Liver (tissue), 9 donors: ENCODE data around the gene MYLIP. TPM values are rescaled to one million over a fixed set of nuclear protein-coding genes. Genes with fewer than 3 reads are reported as not detected.

Source experiments
- DNase-seq: peaks from one replicate; pipeline ENCODE4 v3.0.0-alpha.2; 2017; ENCODE audit warnings: low spot score
- H3K27ac ChIP-seq, 2 donors: one replicate each; pipeline ENCODE4 v1.7.0; 2013; ENCODE audit warnings: inconsistent platforms in 2 of 2, low read length in 2 of 2, control low read depth in 1 of 2, low read depth in 1 of 2, mild to moderate bottlenecking in 1 of 2
- H3K27me3 ChIP-seq, 4 donors: one replicate each; pipeline versions ENCODE4 v1.6.1 to v1.7.0; 2013; ENCODE audit warnings: low read length in 3 of 4, inconsistent platforms in 1 of 4, mild to moderate bottlenecking in 1 of 4, moderate library complexity in 1 of 4; ENCODE audit not compliant: control insufficient read depth in 4 of 4, insufficient read depth in 4 of 4
- H3K36me3 ChIP-seq, 4 donors: one replicate each; pipeline versions ENCODE4 v1.6.1 to v1.7.0; 2013; ENCODE audit warnings: low read length in 3 of 4, mild to moderate bottlenecking in 3 of 4, low read depth in 1 of 4, moderate library complexity in 1 of 4; ENCODE audit not compliant: control insufficient read depth in 4 of 4, insufficient read depth in 3 of 4
- H3K4me1 ChIP-seq, 4 donors: one replicate each; pipeline versions ENCODE4 v1.6.1 to v1.7.0; 2013; ENCODE audit warnings: low read length in 3 of 4, mild to moderate bottlenecking in 3 of 4, moderate library complexity in 1 of 4; ENCODE audit not compliant: control insufficient read depth in 4 of 4, insufficient read depth in 4 of 4
- H3K4me3 ChIP-seq, 3 donors: one replicate each; pipeline versions ENCODE4 v1.6.1 to v1.7.0; 2013; ENCODE audit warnings: low read length in 3 of 3, control low read depth in 1 of 3, low read depth in 1 of 3, mild to moderate bottlenecking in 1 of 3
- H3K9ac ChIP-seq, 2 donors: one replicate each; pipeline ENCODE4 v1.7.0; 2013; ENCODE audit warnings: low read length in 2 of 2, mild to moderate bottlenecking in 2 of 2, moderate library complexity in 2 of 2, control low read depth in 1 of 2, low read depth in 1 of 2
- H3K9me3 ChIP-seq, 4 donors: one replicate each; pipeline versions ENCODE4 v1.6.1 to v1.7.0; 2013; ENCODE audit warnings: low read length in 3 of 4; ENCODE audit not compliant: control insufficient read depth in 4 of 4
- ATF3 ChIP-seq: IDR thresholded peaks from 2 replicates; pipeline ENCODE4 v1.6.1; 2016; ENCODE audit warnings: antibody characterized with exemption
- CTCF ChIP-seq: fragments of 150-350 bp; IDR thresholded peaks from 2 replicates; pipeline ENCODE4 v1.5.1; 2017; ENCODE audit warnings: improper control_type of control experiment, low read depth, low read length; ENCODE audit not compliant: missing input control
- EGR1 ChIP-seq, 2 donors: IDR thresholded peaks; 2 replicates each; pipeline ENCODE4 v1.6.1; 2016 to 2018; ENCODE audit warnings: antibody characterized with exemption in 2 of 2, low read depth in 2 of 2
- FOXA1 ChIP-seq: IDR thresholded peaks from 2 replicates; pipeline ENCODE4 v1.6.1; 2016; ENCODE audit warnings: antibody characterized with exemption
- FOXA2 ChIP-seq: IDR thresholded peaks from 2 replicates; pipeline ENCODE4 v1.6.1; 2016; ENCODE audit warnings: antibody characterized with exemption
- GABPA ChIP-seq, 2 donors: IDR thresholded peaks in 1 of 2; conservative IDR thresholded peaks in 1 of 2; 2 replicates each; pipeline ENCODE4 v1.6.1; 2016; ENCODE audit warnings: antibody characterized with exemption in 2 of 2, mild to moderate bottlenecking in 1 of 2, moderate library complexity in 1 of 2
- HNF4A ChIP-seq, 2 donors: conservative IDR thresholded peaks; 2 replicates each; pipeline ENCODE4 v1.6.1; 2016; ENCODE audit warnings: antibody characterized with exemption in 2 of 2, mild to moderate bottlenecking in 2 of 2
- HNF4G ChIP-seq: IDR thresholded peaks from 2 replicates; pipeline ENCODE4 v1.6.1; 2016; ENCODE audit warnings: antibody characterized with exemption
- JUND ChIP-seq, 2 donors: IDR thresholded peaks; 2 replicates each; pipeline ENCODE4 v1.6.1; 2016; ENCODE audit warnings: antibody characterized with exemption in 2 of 2
- MAX ChIP-seq: IDR thresholded peaks from 2 replicates; pipeline ENCODE4 v1.6.1; 2016; ENCODE audit warnings: antibody characterized with exemption
- NR2F2 ChIP-seq: IDR thresholded peaks from 2 replicates; pipeline ENCODE4 v1.6.1; 2016; ENCODE audit warnings: antibody characterized with exemption
- RAD21 ChIP-seq, 2 donors: IDR thresholded peaks; 2 replicates each; pipeline ENCODE4 v1.6.1; 2016; ENCODE audit warnings: antibody characterized with exemption in 2 of 2, mild to moderate bottlenecking in 2 of 2
- REST ChIP-seq: IDR thresholded peaks from 2 replicates; pipeline ENCODE4 v1.6.1; 2016; ENCODE audit warnings: antibody characterized with exemption, mild to moderate bottlenecking
- RXRA ChIP-seq, 2 donors: IDR thresholded peaks; 2 replicates each; pipeline ENCODE4 v1.6.1; 2017 to 2018; ENCODE audit warnings: antibody characterized with exemption in 2 of 2, mild to moderate bottlenecking in 1 of 2
- SP1 ChIP-seq: IDR thresholded peaks from 2 replicates; pipeline ENCODE4 v1.6.1; 2018; ENCODE audit warnings: antibody characterized with exemption, mild to moderate bottlenecking
- TAF1 ChIP-seq: conservative IDR thresholded peaks from 2 replicates; pipeline ENCODE4 v1.6.1; 2016; ENCODE audit warnings: antibody characterized with exemption, mild to moderate bottlenecking
- YY1 ChIP-seq: IDR thresholded peaks from 2 replicates; pipeline ENCODE4 v1.6.1; 2016; ENCODE audit warnings: antibody characterized with exemption, mild to moderate bottlenecking
- ZBTB33 ChIP-seq: IDR thresholded peaks from 2 replicates; pipeline ENCODE4 v1.6.1; 2016; ENCODE audit warnings: antibody characterized with exemption
- WGBS: extraction: QIAGEN DNeasy Blood & Tissue Kit; methylation state at CpG from one replicate; pipeline ENCODE4 v1.1.7; 2013; 5-methylcytosine and 5-hydroxymethylcytosine counted together
- polyA plus RNA-seq, 2 donors: library from polyadenylated mRNA; stranded (reverse) in 1 of 2; unstranded in 1 of 2; fragments of 200-250 nt in 1 of 2; fragments of >200 nt in 1 of 2; fragmentation: Nextera tagmentation in 1 of 2; extraction: Ambion mirVana in 1 of 2; gene quantifications; one replicate each; pipeline versions ENCODE4 v1.2.1 to v1.2.3, GENCODE V29; 2013 to 2015
- total RNA-seq, 2 donors: library from RNA; depleted of rRNA; stranded (reverse); fragments of >200 nt; gene quantifications; one replicate each; pipeline ENCODE4 v1.2.3, GENCODE V29; 2014
- donor health status: healthy.
- donor health status: healthy.
- donor health status: healthy.
- donor health status: healthy.
- donor health status: healthy.

The MYLIP gene
- total and polyA plus RNA-seq, 4 donors = 2.7 to 29.4 (median 4.4) TPM

GRCh38 chr6:16149305-16149704 is 20.4 kb downstream of the MYLIP start (continued):
- TF ChIP-seq ZBTB33 (no peak), FOXA1 (no peak), FOXA2 (no peak), RXRA (IDR thresholded peaks at IDR 0.05) (no peak)

DNA sequence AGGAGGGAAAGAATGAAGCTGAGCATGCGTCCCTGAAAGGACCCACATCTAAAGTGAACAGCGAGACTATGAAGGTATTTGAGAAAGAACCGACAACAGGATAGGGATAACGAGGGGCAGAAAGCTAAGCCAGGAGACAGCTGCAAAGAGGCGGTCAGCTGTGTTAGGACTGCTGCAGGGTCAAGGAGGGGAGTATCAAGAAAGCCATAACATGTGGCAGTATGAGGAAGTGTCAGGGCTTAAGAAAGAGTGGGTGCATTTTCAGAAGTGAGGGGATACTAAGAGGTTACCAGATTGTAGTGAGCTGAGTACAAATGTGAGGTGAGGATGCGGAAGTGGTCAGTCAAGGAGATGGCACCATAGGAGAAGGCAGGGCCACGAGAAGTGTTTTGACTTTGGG is 21.2 kb downstream of the MYLIP start:
- no peak for DNase-seq
- 96% methylated on average over 7 of the region's 7 CpGs for WGBS
- H3K4me3 ChIP-seq = no peak overlapping the region
- H3K9me3 ChIP-seq = no peaks in the 10 kb centered on the region
- H3K27me3 ChIP-seq = no peaks in the 10 kb centered on the region
- TF ChIP-seq FOXA1 = no peak
- no peak for TF ChIP-seq NR2F2
- no peak for TF ChIP-seq ZBTB33
- TF ChIP-seq ATF3 = no peak
- TF ChIP-seq JUND (IDR thresholded peaks at IDR 0.05) = no peak
- TF ChIP-seq HNF4A (conservative IDR thresholded peaks at IDR 0.05) = no peak
- TF ChIP-seq FOXA2 = no peak
- no peak for TF ChIP-seq EGR1 (IDR thresholded peaks at IDR 0.05; ENCODE audit: low read depth in 2 of 2)
- no peak for TF ChIP-seq RAD21 (IDR thresholded peaks at IDR 0.05)
- TF ChIP-seq YY1 = no peak
- no peak for TF ChIP-seq HNF4G
- TF ChIP-seq RXRA (IDR thresholded peaks at IDR 0.05) = no peak
- TF ChIP-seq REST = no peak
- no peak for TF ChIP-seq TAF1
- TF ChIP-seq GABPA (IDR thresholded peaks at IDR 0.05 in 1 of 2, conservative IDR thresholded peaks at IDR 0.05 in 1 of 2) = no peak
- TF ChIP-seq MAX = no peak
- no peak for TF ChIP-seq SP1
- no peak for TF ChIP-seq CTCF
- H3K9ac ChIP-seq = no peak overlapping the region
- no peaks in the 10 kb centered on the region for H3K4me1 ChIP-seq
- peaks cover under 1 to 8% (median 6%) of the 10 kb centered on the region in 4 donors for H3K36me3 ChIP-seq
- no peak overlapping the region for H3K27ac ChIP-seq
